HG02943 (cell line): ENCODE measurements around the gene COPG1.

ENCODE experiments used
- ATAC-seq: cut with Tn5 transposase; IDR thresholded peaks from one replicate; pipeline ENCODE4 v1.9.1; 2021; ENCODE audit warnings: mild to moderate bottlenecking, low read depth, moderate library complexity; ENCODE audit not compliant: unreplicated experiment

The COPG1 gene

DNA sequence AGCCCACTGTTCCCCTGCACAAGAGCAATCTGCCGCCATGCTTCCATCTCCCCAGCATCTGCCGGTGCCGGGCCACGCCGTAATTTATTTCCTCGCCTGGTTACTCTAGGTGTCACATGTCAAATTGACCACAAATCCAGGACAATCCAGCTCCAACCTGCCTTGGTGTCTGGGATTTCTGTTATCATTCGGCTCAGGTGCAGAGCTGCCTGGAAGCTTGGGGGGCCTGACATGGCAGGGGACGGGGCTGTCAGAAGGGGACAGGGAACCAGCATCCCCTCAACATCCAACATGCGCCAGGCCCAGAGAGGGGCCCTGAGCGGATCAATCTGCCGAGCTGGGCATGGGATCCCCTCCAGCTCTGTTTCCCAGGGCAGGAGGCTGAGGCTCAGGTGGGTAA lies 77.2 kb downstream of the COPG1 start:
- no peak for ATAC-seq
